SJCRH30 (cell line): ENCODE data around the gene CCDC60. TPM values are rescaled to one million over a fixed set of nuclear protein-coding genes. Genes with fewer than 3 reads are reported as not detected.

Experiments used
- total RNA-seq: library from RNA; depleted of rRNA; stranded (reverse); fragments of >200 nt; shearing (Covaris generic); gene quantifications from 2 replicates; pipeline ENCODE4 v1.2.3, GENCODE V29; 2014; rRNA removed

CCDC60 gene
- total RNA-seq, 1 experiment from 2014 or later, result 0.04 TPM

Other genes with a start within 250 kb of the CCDC60 start
- 2.9 and 3.3 TPM in 2 replicates for gene HSPB8, start 155.8 kb upstream of the CCDC60 start, total RNA-seq